ENCODE data around the gene ITPA. TPM values are rescaled to one million over a fixed set of nuclear protein-coding genes. Genes with fewer than 3 reads are reported as not detected.

The ITPA gene
- total RNA-seq, 4 donors from 2014 or later = 32.0 to 42.9 (median 35.7) TPM

GRCh38 chr20:3227506-3227905 is 18.2 kb downstream of the ITPA start:
- DNase-seq (ENCODE audit: low spot score) (no peak), ATAC-seq (ENCODE audit: low FRiP score) (peak; percentile 70)
- TF ChIP-seq CTCF (IDR thresholded peaks at IDR 0.05) = no peak

DNA sequence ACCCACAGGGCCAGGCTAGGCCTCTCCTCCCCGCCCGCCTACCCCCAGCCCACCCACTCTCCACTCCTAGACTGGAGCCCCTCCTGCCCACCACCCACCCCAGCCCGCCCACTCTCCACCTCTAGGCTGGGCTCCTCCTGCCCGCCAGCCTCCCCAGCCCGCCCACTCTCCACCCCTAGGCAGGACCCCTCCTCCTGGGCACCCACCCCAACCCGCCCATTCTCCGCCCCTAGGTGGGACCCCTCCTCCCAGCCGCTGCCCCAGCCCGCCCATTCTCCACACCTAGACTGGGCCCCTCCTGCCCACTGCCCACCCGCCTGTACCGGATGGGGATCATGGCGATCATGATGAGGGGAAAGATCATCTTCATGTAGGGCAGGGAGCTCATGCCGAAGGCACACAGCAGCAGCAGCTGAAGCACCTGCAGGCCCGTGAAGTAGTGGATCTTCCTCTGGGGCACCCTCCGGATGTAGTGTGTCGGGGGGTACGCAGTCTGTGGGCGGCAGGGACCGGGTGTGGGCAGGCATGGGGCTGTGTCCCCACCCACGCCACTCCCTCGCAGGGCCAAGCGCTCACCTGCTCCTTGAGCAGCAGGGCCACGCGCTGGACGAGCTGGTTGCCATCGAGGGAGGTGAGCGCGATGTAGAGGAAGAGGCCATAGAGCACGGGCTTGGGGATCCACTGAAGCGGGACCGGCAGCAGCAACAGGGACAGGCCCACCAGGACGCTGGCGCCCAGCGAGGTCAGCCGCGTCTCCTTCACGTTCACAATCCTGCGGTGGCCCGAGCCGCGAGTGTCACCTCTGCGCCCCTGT is 18.8 kb downstream of the ITPA start:
- ATAC-seq (ENCODE audit: low FRiP score) = no peak
- no peak for DNase-seq (ENCODE audit: low spot score)
- no peak for TF ChIP-seq CTCF (IDR thresholded peaks at IDR 0.05)

DNA sequence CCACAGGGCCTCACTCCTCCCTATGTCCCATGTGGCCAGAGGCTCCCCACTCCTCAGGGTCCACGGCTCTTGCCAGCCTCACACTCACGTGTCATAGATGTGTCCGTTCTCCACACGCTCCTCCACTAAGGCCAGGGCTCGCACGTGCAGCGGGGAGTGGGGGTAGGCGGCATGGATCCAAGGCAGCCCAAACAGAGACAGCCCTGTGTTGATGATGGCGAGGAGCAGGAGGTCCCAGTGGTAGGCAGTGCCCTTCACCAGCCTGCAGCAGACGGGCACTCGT is 19.4 kb downstream of the ITPA start:
- ATAC-seq (ENCODE audit: low FRiP score) (no peak), DNase-seq (ENCODE audit: low spot score) (no peak)
- TF ChIP-seq CTCF (IDR thresholded peaks at IDR 0.05) = no peak

DNA sequence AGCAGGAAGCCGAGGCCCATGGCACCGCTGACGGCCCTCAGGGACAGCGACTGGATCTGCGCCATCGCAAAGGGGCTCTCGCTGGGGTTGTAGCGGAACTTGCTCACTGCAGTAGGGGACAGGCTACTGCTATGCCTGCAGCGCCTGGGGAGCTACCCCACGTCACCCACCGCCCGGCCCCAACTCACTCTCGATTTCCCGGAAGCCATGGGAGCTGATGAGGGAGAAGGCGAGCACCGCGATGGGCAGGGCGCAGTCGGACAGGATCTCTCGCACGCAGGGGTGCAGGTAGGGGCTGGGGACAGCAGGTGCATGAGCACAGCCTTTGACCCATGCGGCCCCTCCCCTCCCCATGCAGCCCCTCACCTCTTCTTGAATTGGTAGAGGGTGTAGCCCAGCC is 19.9 kb downstream of the ITPA start:
- no peak for DNase-seq (ENCODE audit: low spot score)
- no peak for ATAC-seq (ENCODE audit: low FRiP score)
- no peak for TF ChIP-seq CTCF (IDR thresholded peaks at IDR 0.05)

DNA sequence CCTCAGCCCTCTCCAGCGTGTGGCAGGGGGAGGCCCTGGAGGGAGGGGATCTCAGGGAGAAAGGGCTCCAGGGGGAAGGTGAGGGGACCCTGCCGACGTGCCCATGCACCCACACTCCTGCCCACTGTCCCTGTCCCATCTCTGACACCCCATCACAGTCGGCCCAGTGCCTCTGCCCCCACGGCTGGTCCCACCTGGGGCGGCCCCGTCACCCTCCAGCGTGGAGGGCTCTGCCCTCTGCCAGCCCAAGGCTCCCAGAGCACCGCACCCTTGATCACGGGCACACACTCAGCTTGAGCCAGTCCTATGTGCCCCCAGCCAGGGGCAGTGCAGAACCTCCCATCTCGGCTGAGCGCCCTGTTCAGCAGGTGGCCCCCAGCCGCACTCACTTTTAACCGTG is 20.5 kb downstream of the ITPA start:
- ATAC-seq (ENCODE audit: low FRiP score) (no peak), DNase-seq (ENCODE audit: low spot score) (no peak)
- no peak for TF ChIP-seq CTCF (IDR thresholded peaks at IDR 0.05)

DNA sequence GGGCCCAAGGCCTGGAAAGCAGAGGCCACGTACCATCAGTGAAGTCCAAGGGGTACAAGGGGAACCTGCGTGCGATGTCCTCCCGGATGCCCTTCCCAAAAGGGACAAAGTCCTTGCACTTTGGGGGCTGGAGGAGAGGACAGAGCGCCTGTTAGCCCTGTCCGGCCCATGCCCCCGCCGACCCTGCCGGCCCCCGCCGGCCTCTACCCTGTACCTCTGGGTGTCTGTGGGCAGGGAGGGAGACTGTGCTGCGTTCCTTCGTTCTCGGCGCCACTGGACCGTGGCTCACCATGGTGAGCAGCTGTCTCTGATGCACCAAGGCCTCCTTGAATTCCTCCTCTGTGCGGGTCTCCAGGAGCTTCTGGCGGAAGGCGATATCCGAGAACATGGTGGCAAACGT is 21.8 kb downstream of the ITPA start:
- TF ChIP-seq CTCF (IDR thresholded peaks at IDR 0.05) = no peak
- DNase-seq (ENCODE audit: low spot score) = no peak
- no peak for ATAC-seq (ENCODE audit: low FRiP score)

GRCh38 chr20:3231889-3232588 is 22.7 kb downstream of the ITPA start:
- DNase-seq (ENCODE audit: low spot score) = no peak

More at GRCh38 chr20:3231889-3232588, 22.7 kb downstream of the ITPA start:
- ATAC-seq (ENCODE audit: low FRiP score) = no peak
- TF ChIP-seq CTCF (IDR thresholded peaks at IDR 0.05) = no peak
